WERI-Rb-1 (cell line): ENCODE results near the gene TMEM108.
A peak's percentile ranks its signal among the peaks of the same experiment; 100 is the strongest.

Experiments
- DNase-seq: peaks from one replicate; pipeline ENCODE4 v3.0.0-alpha.2; 2020
- H3K27ac ChIP-seq: fragments of 250-450 bp; sonication (Bioruptor Pico); 2 replicates; pipeline ENCODE4 v1.5.1; 2020; ENCODE audit warnings: mild to moderate bottlenecking, moderate library complexity
- H3K27me3 ChIP-seq: fragments of 250-450 bp; sonication (Bioruptor Pico); 2 replicates; pipeline ENCODE4 v1.5.1; 2021; ENCODE audit warnings: mild to moderate bottlenecking, low read depth, moderate library complexity; ENCODE audit not compliant: insufficient read depth, severe bottlenecking
- H3K36me3 ChIP-seq: fragments of 250-450 bp; sonication (Bioruptor Pico); 2 replicates; pipeline ENCODE4 v1.5.1; 2020; ENCODE audit warnings: mild to moderate bottlenecking, moderate library complexity
- H3K4me3 ChIP-seq: 2 replicates; pipeline ENCODE4 v1.5.1; 2011; ENCODE audit warnings: low read depth, mild to moderate bottlenecking, control low read depth, low read length
- H3K9me3 ChIP-seq: fragments of 250-450 bp; sonication (Bioruptor Pico); 2 replicates; pipeline ENCODE4 v1.5.1; 2021; ENCODE audit warnings: mild to moderate bottlenecking, moderate library complexity; ENCODE audit not compliant: severe bottlenecking
- CTCF ChIP-seq: IDR thresholded peaks from 2 replicates; pipeline ENCODE4 v1.5.1; 2011; ENCODE audit warnings: low read depth, mild to moderate bottlenecking, control low read depth, inconsistent platforms, low read length

The TMEM108 gene

DNA sequence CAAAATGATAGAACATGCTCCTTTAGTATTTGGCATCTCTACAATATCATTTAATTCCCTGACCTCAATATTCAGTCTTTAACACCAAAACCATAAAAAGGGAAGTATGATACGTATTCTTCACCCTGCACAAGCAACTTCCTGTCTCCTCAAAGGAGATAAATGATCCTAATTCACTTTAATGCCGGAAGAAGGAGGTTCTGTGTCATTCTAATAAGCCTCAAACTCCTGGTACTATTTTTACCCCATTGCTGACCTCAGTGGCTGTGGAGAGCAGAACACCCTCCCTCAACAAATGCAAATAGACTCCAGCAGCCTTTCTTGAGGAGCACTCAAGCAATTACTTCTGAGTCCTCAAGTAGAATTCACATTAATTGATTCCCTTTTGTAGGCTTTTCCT, 173.3 kb downstream of the TMEM108 start:
- H3K4me3 ChIP-seq: no peak overlapping the region
- H3K27ac ChIP-seq: no peak overlapping the region; the same call in 1 of the 2 replicates
- no peaks in the 10 kb centered on the region for H3K27me3 ChIP-seq
- no peaks in the 10 kb centered on the region for H3K36me3 ChIP-seq
- DNase-seq: peak; percentile 30
- no peak for TF ChIP-seq CTCF
- no peaks in the 10 kb centered on the region for H3K9me3 ChIP-seq

- Histone ChIP-seq H3K27ac (no peak overlapping the region; the same call in 1 of the 2 replicates), H3K9me3 (no peaks in the 10 kb centered on the region), H3K27me3 (no peaks in the 10 kb centered on the region), H3K4me3 (no peak overlapping the region), H3K36me3 (no peaks in the 10 kb centered on the region)
- DNase-seq: peak; percentile 12
- TF ChIP-seq CTCF: no peak
These were observed 173.7 kb downstream of the TMEM108 start for GRCh38 chr3:133211856-133212255.

DNA sequence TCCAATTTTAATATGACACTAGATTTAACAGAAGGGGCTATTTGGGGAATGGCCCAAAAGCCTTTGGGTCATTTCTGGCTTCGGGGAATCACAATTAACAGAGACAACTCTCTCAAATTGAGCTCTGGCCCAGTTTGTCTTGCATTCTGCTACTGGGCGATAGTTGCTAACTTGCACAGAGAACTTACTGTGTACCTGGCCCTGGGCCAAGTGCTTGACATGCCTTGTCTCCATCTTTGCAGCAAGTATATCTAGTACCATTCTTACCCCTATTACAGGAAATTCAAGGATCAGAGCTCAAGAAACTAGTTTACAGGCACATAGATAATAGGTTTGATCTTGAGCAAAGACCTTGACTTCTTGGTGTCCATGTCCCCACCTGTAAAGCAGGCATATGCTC, 175.7 kb downstream of the TMEM108 start:
- no peaks in the 10 kb centered on the region for H3K27me3 ChIP-seq
- no peaks in the 10 kb centered on the region for H3K36me3 ChIP-seq
- H3K27ac ChIP-seq: no peak overlapping the region
- DNase-seq: no peak
- TF ChIP-seq CTCF: no peak
- no peaks in the 10 kb centered on the region for H3K9me3 ChIP-seq
- no peak overlapping the region for H3K4me3 ChIP-seq

GRCh38 chr3:133227813-133228212, 189.6 kb downstream of the TMEM108 start:
- no peak for DNase-seq
- no peak for TF ChIP-seq CTCF
- peaks cover 4% of the 10 kb centered on the region for H3K9me3 ChIP-seq
- H3K27ac ChIP-seq: no peak overlapping the region
- H3K36me3 ChIP-seq: no peaks in the 10 kb centered on the region
- no peak overlapping the region for H3K4me3 ChIP-seq
- no peaks in the 10 kb centered on the region for H3K27me3 ChIP-seq

GRCh38 chr3:133230195-133230594, 192.0 kb downstream of the TMEM108 start:
- no peak for DNase-seq
- H3K4me3 ChIP-seq: no peak overlapping the region
- H3K27me3 ChIP-seq: no peaks in the 10 kb centered on the region
- no peak for TF ChIP-seq CTCF
- H3K27ac ChIP-seq: no peak overlapping the region
- no peaks in the 10 kb centered on the region for H3K9me3 ChIP-seq
- no peaks in the 10 kb centered on the region for H3K36me3 ChIP-seq

DNA sequence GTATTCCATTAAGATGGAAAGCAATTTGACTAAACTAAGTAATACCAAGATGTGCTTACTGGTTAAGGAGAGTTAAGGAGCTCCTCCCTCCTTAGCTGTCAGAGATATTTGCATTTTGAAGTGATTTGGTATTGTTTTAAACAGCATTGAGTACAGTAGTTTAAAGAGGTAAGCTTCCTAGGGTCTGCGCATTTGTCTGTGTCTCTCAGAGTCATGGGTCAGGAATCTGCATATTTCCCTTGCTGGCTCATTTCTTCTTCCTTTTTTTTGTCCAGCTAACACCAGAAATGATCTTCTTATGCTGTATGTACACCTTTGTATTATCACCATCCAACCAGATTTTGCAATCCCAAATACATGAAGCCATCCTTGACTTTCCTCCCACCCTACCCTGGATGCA, 198.7 kb downstream of the TMEM108 start:
- no peak for TF ChIP-seq CTCF
- no peaks in the 10 kb centered on the region for H3K9me3 ChIP-seq
- no peaks in the 10 kb centered on the region for H3K36me3 ChIP-seq
- no peak overlapping the region for H3K27ac ChIP-seq
- DNase-seq: no peak
- no peak overlapping the region for H3K4me3 ChIP-seq
- no peaks in the 10 kb centered on the region for H3K27me3 ChIP-seq
